Large intestine (tissue), 3 donors: Measurements from ENCODE around the gene ZFP64. TPM values are rescaled to one million over a fixed set of nuclear protein-coding genes. Genes with fewer than 3 reads are reported as not detected.
"Not testable (repeated sequence)": the region's sequence is repeated elsewhere in the genome, so short reads cannot be mapped to it uniquely, and the experiment has no call there.

Experiments
- DNase-seq, 2 donors: peaks; one replicate each; pipeline versions ENCODE4 v3.0.0 to v3.0.0-alpha.2; 2013
- H3K27ac ChIP-seq: one replicate; pipeline ENCODE4 v1.5.1; 2013; ENCODE audit warnings: low read length
- H3K27me3 ChIP-seq: 2 replicates; pipeline ENCODE4 v1.6.1; 2013; ENCODE audit warnings: low read length; ENCODE audit not compliant: control insufficient read depth, insufficient read depth
- H3K36me3 ChIP-seq: 2 replicates; pipeline ENCODE4 v1.6.1; 2013; ENCODE audit warnings: low read length; ENCODE audit not compliant: control insufficient read depth, insufficient read depth
- H3K4me1 ChIP-seq: one replicate; pipeline ENCODE4 v1.6.1; 2013; ENCODE audit warnings: low read length; ENCODE audit not compliant: control insufficient read depth, insufficient read depth
- H3K4me3 ChIP-seq: one replicate; pipeline ENCODE4 v1.5.1; 2013; ENCODE audit warnings: low read length
- H3K9me3 ChIP-seq: one replicate; pipeline ENCODE4 v1.6.1; 2013; ENCODE audit warnings: mild to moderate bottlenecking, low read depth, low read length, moderate library complexity; ENCODE audit not compliant: control insufficient read depth
- WGBS: methylation state at CpG from one replicate; pipeline ENCODE4 v1.1.5; 2013; ENCODE audit warnings: low lambda C conversion rate; ENCODE audit not compliant: insufficient coverage; 5-methylcytosine and 5-hydroxymethylcytosine counted together
- polyA plus RNA-seq: library from polyadenylated mRNA; unstranded; fragments of 120-200 nt; gene quantifications from one replicate; pipeline ENCODE4 v1.2.1, GENCODE V29; 2013

The ZFP64 gene
- polyA plus RNA-seq, 1 donor = 11.0 TPM

DNA sequence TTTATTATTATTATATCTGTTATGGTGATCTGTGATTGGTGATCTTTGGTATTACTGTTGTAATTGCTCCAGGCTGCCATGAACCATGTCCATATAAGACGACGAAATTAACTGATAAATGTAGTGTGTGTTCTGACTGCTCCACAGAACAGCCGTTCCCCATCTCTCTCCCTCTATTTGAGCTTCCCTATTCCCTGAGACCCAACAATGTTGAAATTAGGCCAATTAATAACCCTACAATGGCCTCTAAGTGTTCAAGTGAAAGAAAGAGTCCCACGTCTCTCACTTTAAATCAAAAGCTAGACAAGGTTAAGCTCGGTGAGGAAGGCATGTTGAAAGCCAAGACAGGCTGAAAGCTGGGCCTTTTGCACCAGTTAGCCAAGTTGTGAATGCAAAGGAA lies 51.6 kb downstream of the ZFP64 start:
- no peaks in the 10 kb centered on the region for H3K27me3 ChIP-seq
- H3K36me3 ChIP-seq = no peaks in the 10 kb centered on the region
- H3K4me1 ChIP-seq = no peaks in the 10 kb centered on the region
- DNase-seq = no peak
- H3K27ac ChIP-seq = no peak overlapping the region
- WGBS = 85% methylated on average over 2 of the region's 5 CpGs
- no peaks in the 10 kb centered on the region for H3K9me3 ChIP-seq
- H3K4me3 ChIP-seq = no peak overlapping the region

DNA sequence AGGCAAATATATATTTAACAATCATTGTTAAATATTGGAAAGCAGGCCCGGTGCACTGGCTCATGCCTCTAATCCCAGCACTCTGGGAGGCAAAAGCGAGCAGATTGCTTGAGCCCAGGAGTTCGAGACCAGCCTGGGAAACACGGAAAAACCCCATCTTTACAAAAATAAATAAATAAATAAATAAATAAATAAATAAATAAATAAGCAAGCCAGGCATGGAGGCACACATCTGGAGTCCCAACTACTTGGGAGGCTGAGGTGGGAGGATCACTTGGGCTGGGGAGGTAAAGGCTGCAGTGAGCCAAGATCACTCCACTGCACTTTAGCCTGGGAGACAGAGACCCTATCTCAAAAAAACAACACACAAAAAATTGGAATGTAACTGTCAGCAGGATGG lies 53.7 kb downstream of the ZFP64 start:
- Histone ChIP-seq H3K36me3 (no peaks in the 10 kb centered on the region), H3K4me3 (no peak overlapping the region), H3K27ac (no peak overlapping the region), H3K4me1 (no peaks in the 10 kb centered on the region), H3K9me3 (no peaks in the 10 kb centered on the region), H3K27me3 (no peaks in the 10 kb centered on the region)
- DNase-seq = no peak
- 80% methylated on average over 1 of the region's 4 CpGs for WGBS

DNA sequence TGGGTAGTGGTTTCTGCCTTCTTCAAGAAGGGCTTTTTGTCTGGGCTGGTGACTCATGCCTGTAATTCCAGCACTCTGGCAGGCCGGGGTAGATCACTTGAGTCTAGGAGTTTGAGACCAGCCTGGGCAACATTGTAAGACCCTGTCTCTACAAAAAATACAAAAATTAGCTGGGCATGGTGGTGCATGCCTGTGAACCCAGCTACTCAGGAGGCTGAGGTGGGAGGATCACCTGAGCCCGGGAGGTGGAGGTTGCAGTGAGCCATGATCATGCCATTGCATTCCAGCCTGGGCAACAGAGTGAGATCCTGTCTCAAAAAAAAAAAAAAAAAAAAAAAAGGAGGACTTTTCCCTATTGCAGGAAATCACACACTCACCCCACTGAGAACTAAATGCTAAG lies 57.9 kb downstream of the ZFP64 start:
- WGBS = no CpG with 5 or more reads among the region's 2 CpGs
- not testable (repeated sequence) for DNase-seq, H3K27ac ChIP-seq

DNA sequence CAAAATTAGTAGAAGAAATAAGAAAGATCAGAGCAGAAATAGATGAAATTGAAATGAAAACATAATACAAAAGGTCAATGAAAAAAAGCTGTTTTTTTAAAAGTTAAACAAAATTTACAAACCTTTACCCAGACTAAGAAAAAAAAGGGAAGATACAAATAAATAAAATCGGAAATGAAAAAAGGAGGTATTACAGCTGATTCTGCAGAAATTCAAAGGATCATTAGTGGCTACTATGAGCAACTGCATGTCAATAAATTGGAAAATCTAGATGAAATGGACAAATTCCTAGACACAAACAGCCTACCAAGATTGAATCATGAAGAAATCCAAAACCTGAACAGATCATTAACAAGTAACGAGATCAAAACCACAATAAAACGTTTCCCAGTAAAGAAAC lies 59.2 kb downstream of the ZFP64 start:
- Histone ChIP-seq H3K4me3 (no peak overlapping the region), H3K27me3 (no peaks in the 10 kb centered on the region), H3K9me3 (peaks cover 4% of the 10 kb centered on the region), H3K27ac (no peak overlapping the region), H3K36me3 (no peaks in the 10 kb centered on the region), H3K4me1 (no peaks in the 10 kb centered on the region)
- WGBS = 100% methylated on average over 1 of the region's 3 CpGs
- DNase-seq = no peak

More for the DNA sequence above, 57.9 kb downstream of the ZFP64 start:
- not testable (repeated sequence) for H3K36me3 ChIP-seq, H3K4me3 ChIP-seq, H3K4me1 ChIP-seq, H3K27me3 ChIP-seq, H3K9me3 ChIP-seq

DNA sequence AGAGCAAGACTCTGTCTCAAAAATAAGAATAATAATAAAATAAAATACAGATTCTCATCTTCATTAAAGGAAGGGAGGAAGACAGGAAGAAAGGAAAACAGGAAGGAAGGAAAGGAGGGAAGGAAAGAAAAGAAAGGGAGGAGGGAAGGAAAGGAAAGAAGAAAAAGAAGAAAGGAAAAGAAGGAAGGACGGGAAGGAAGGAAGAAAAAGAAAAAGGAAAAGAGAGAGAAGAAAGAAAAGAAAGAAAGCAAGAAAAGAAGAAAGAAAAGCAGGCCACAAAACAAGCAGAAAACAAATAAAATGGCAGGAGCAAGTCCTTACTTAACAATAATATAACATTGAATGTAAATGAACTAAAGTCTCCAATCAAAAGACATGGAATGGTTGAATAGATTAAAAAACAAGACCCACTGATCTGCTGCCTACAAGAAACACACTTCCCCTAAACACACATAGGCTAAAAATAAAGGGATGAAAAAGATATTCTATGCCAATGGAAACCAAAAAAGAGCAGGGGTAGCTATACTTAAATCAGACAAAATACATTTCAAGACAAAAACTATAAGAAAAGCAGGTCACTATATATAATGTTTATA lies 60.4 kb downstream of the ZFP64 start:
- 93% methylated on average over 1 of the region's 1 CpG for whole genome bisulfite sequencing
- H3K27ac ChIP-seq = no peak overlapping the region
- H3K27me3 ChIP-seq = no peaks in the 10 kb centered on the region
- H3K36me3 ChIP-seq = no peaks in the 10 kb centered on the region
- no peak for DNase-seq
- peaks cover 4% of the 10 kb centered on the region for H3K9me3 ChIP-seq
- no peaks in the 10 kb centered on the region for H3K4me1 ChIP-seq
- no peak overlapping the region for H3K4me3 ChIP-seq

DNA sequence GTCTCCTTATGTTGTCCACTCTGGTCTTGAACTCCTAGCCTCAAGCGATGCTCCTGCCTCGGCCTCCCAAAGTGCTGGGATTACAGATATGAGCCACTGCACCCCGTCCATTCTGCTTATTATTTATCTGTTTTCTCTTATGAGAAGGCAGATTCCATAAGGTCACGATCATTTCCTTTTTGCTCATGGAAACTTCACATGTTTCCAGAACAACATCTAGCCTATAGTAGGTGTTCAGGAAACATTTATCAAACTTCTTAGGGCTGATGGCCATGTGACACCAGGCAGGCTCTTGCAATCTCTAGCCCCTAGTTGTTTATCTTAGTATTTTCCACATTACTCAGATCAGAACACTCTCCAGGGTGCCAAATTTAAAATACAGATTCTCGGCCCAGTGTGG lies 61.2 kb downstream of the ZFP64 start:
- WGBS = 100% methylated on average over 2 of the region's 5 CpGs
- Histone ChIP-seq H3K27me3 (no peaks in the 10 kb centered on the region), H3K36me3 (no peaks in the 10 kb centered on the region), H3K4me1 (no peaks in the 10 kb centered on the region), H3K9me3 (peaks cover 4% of the 10 kb centered on the region), H3K4me3 (no peak overlapping the region), H3K27ac (no peak overlapping the region)
- no peak for DNase-seq

DNA sequence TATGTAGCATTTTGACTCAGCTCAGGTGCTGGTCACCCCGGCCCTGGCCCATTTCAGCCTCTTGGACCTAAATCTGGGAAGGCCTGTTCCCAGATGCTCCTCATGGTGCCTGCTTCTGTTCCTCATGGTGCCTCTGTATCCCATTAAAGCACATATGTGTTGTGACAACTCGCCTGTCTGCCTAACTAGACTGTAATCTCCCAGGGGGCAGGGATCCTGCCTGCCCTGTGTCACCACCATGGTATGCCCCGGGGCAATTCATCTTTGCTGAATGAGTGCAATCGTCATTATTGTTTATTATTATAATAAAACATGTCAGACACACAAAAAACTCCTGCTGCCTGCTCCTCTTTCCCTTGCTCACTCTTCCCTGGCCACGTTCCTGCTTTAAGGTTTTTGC lies 62.0 kb downstream of the ZFP64 start:
- Histone ChIP-seq H3K36me3 (no peaks in the 10 kb centered on the region), H3K4me1 (no peaks in the 10 kb centered on the region), H3K4me3 (no peak overlapping the region), H3K9me3 (peaks cover 4% of the 10 kb centered on the region), H3K27ac (no peak overlapping the region), H3K27me3 (no peaks in the 10 kb centered on the region)
- no peak for DNase-seq
- 100% methylated on average over 1 of the region's 5 CpGs for WGBS

DNA sequence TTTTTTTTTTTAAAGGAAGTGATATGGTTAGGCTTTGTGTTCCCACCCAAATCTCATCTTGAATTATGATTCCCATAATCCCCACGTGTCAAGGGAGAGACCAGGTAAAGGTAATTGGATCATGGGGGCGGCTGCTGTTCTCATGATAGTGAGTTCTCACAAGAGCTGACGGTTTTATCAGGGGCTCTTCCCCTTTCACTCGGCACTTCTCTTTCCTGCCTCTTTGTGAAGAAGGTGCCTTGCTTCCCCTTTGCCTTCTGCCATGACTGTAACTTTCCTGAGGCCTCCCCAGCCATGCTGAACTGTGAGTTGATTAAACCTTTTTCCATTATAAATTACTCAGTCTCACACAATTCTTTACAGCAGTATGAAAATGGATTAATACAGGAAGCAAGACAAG lies 64.3 kb downstream of the ZFP64 start:
- H3K4me1 ChIP-seq = no peaks in the 10 kb centered on the region
- no peaks in the 10 kb centered on the region for H3K36me3 ChIP-seq
- DNase-seq = no peak
- no peaks in the 10 kb centered on the region for H3K27me3 ChIP-seq
- H3K27ac ChIP-seq = no peak overlapping the region
- H3K4me3 ChIP-seq = no peak overlapping the region
- H3K9me3 ChIP-seq = peaks cover 4% of the 10 kb centered on the region
- 73% methylated on average over 2 of the region's 4 CpGs for WGBS

DNA sequence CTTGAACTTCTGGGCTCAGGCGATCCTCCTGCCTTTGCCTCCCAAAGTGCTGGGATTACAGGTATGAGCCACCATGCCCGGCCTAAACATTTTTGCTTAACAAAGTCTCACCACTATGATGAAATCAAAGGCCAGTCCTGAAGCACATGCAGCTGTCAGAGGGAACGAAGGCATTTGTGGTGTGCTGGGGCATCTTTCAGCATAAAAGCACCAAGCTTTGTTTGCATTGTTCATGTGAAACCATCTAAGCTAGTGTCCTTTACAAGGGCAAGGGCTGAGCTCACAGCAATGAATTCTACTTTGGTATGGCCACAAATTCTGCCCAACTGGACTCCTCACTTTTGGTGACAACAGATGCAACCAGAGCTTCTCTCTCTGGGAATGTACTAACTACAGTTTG lies 66.8 kb downstream of the ZFP64 start:
- Histone ChIP-seq H3K27ac (no peak overlapping the region), H3K36me3 (no peaks in the 10 kb centered on the region), H3K9me3 (no peaks in the 10 kb centered on the region), H3K27me3 (no peaks in the 10 kb centered on the region), H3K4me1 (no peaks in the 10 kb centered on the region), H3K4me3 (no peak overlapping the region)
- no CpG with 5 or more reads among the region's 3 CpGs for WGBS
- DNase-seq = no peak

DNA sequence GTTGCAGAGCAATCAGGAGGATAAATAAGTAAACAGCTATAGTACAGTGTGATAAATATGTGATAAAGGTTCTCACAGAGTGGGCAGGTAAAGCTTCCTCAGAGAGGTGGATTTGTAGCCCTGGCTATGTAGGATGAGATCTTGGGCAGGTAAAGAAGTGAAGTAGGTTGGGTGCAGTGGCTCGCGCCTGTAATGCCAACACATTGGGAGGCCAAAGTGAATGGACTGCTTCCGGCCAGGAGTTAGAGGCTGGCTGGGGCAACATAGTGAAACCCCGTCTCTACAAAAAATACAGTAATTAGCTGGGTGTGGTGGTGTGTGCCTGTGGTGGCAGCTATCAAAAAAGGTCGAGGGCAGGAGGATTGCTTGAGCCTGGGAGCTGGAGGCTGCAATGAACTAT lies 72.9 kb downstream of the ZFP64 start:
- no peak overlapping the region for H3K27ac ChIP-seq
- no CpG with 5 or more reads among the region's 5 CpGs for WGBS

DNA sequence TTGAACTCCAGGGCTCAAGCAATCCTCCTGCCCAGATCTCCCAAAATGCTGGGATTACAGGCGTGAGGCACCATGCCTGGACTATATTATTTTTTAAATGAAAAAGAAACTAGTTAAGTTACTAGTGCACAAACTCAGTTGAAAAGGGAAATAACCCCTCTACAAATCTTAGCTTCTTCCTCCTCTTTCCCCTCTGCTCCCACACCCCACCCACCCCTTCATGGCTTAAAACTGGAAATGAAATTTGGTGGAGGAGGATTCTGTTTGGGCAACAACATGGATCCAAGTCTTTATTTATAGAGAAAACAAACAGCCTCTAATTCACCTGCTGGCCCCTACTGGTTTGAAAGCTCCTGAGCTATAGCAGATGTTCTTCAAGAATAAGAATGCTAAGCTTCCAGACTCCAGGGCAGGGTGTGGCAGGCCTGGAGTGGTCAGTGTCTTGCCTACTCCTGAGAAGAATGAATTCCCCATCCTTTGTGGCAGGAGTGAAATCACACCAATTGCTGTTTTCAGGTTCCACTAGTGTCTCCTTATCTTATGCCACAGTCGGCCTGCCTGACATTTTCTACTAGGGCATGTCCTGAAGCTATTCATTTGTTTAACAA lies 73.5 kb downstream of the ZFP64 start:
- H3K27me3 ChIP-seq = no peaks in the 10 kb centered on the region
- no peaks in the 10 kb centered on the region for H3K9me3 ChIP-seq
- no peaks in the 10 kb centered on the region for H3K36me3 ChIP-seq
- no peaks in the 10 kb centered on the region for H3K4me1 ChIP-seq
- H3K27ac ChIP-seq = no peak overlapping the region
- WGBS = 100% methylated on average over 1 of the region's 2 CpGs
- H3K4me3 ChIP-seq = no peak overlapping the region
- no peak for DNase-seq

More for the DNA sequence above, 72.9 kb downstream of the ZFP64 start:
- Histone ChIP-seq H3K36me3 (no peaks in the 10 kb centered on the region), H3K9me3 (no peaks in the 10 kb centered on the region), H3K4me3 (no peak overlapping the region), H3K27me3 (no peaks in the 10 kb centered on the region), H3K4me1 (no peaks in the 10 kb centered on the region)
- DNase-seq = no peak
